Activated T-cell treated with anti-CD3 and anti-CD28 coated beads for 1 hour (primary cell): ENCODE results near the gene DUSP8.
A peak's percentile ranks its signal among the peaks of the same experiment; 100 is the strongest.
"Not testable (repeated sequence)": the region's sequence is repeated elsewhere in the genome, so short reads cannot be mapped to it uniquely, and the experiment has no call there.

Source experiments
- DNase-seq: peaks from one replicate; pipeline ENCODE4 v3.0.0-alpha.2; 2020; ENCODE audit warnings: low read depth

The DUSP8 gene, protein sequence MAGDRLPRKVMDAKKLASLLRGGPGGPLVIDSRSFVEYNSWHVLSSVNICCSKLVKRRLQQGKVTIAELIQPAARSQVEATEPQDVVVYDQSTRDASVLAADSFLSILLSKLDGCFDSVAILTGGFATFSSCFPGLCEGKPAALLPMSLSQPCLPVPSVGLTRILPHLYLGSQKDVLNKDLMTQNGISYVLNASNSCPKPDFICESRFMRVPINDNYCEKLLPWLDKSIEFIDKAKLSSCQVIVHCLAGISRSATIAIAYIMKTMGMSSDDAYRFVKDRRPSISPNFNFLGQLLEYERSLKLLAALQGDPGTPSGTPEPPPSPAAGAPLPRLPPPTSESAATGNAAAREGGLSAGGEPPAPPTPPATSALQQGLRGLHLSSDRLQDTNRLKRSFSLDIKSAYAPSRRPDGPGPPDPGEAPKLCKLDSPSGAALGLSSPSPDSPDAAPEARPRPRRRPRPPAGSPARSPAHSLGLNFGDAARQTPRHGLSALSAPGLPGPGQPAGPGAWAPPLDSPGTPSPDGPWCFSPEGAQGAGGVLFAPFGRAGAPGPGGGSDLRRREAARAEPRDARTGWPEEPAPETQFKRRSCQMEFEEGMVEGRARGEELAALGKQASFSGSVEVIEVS

GRCh38 chr11:1572197-1573076 lies at the start of gene DUSP8:
TSS of gene DUSP8 (minus strand) at chr11:1572271. CDS start at chr11:1565826, 6,445 bp downstream.
- peak; percentile 94 for DNase-seq

DNA sequence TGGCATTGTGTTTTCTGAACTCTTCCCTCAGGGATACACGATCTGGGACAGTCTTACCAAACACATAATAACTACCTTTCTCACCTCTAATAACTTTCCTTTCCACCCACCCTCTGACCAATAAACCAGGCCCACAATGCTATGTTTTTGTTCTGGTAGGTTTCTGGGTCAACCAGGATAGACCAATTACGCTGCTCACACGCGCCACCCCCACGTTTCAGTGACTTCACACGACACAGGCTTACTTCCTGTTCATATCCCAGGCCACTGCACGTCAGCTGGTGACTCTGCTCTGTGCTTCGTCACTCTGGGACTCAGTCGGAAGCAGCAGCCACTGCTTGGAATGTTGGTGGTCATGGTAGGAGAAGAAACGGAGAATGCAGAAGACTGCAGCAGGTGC lies 47.4 kb upstream of the DUSP8 start:
- DNase-seq, result no peak

DNA sequence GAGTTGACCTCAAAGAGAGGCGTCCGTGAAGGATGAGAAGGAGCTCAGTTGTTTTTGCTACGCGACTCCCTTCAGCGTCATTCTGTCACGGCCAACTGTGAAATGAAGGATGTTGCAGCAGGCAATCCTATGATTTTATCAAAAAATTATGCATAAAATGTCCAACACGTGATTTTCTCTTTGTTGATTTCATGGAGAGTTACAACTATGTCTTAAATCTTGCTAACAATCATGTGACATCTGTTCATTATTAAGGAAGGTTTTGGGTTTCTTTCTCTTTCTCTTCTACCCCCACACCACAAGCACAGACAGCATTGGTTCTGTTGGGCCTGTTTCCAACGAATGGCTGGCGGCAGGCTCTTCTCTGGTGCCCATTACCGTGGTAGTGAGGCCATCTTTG lies 46.2 kb upstream of the DUSP8 start:
- DNase-seq, result no peak

GRCh38 chr11:1608363-1608762 lies 36.3 kb upstream of the DUSP8 start, which contains the start of gene KRTAP5-3:
TSS of gene KRTAP5-3 (minus strand) at chr11:1608463. CDS start at chr11:1608385, 78 bp downstream.
- no peak for DNase-seq

DNA sequence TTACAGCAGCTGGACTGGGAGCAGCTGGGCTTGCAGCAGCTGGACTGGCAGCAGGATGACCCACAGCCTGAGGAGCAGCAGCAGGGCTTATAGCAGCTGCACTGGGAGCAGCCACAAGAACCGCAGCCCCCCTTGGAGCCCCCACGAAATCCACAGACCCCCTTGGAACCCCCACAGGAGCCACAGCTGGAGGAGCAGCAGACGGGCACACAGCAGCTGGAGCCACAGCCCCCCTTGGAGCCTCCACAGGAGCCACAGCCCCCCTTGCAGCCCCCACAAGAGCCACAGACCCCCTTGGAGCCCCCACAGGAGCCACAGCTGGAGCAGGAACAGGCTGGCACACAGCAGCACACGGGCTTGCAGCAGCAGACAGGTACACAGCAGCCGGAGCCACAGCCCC lies 35.8 kb upstream of the DUSP8 start:
- not testable (repeated sequence) for DNase-seq

- DNase-seq, result not testable (repeated sequence)
Observed at GRCh38 chr11:1607156-1607845, 35.2 kb upstream of the DUSP8 start.

DNA sequence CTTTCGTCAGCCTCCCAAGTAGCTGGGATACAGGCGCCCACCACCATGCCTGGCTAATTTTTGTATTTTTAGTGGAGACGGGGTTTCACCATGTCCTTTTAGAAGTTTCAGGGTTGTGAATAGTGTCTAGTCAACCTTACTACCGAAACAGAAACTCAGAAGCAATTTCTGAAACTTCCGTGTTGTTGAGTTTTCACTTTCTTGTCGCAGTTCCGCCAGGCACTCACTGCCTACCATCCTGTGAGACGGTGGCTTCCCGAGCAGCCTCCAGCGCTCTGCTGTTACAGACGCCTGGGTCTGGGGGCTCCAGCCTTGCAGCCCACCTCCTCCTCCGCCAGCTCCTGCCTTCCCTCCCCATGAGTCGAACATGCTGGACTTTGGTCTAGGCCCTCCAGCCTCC lies 33.9 kb upstream of the DUSP8 start:
- DNase-seq, result not testable (repeated sequence)

DNA sequence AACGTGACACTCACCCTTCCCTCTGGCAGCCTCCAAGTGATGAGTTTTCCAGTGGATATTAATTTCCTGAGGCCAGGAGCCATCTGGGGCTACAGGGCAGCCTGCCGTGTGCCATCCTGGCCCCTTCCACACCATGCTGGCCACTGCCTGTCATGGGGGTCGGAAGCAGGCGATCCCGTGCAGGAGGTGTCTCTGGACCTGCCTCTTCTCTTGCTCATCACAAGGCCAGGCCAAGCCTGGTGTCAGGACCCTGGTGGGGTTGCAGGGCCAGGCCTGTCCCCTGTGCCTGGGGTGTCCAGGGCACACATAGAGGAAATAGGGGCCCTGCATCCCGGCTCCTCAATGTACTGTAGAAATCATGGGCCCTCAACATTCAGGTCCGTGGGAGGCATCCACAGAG lies 32.6 kb upstream of the DUSP8 start:
- no peak for DNase-seq

GRCh38 chr11:1604181-1604580 lies 32.1 kb upstream of the DUSP8 start:
- no peak for DNase-seq

DNA sequence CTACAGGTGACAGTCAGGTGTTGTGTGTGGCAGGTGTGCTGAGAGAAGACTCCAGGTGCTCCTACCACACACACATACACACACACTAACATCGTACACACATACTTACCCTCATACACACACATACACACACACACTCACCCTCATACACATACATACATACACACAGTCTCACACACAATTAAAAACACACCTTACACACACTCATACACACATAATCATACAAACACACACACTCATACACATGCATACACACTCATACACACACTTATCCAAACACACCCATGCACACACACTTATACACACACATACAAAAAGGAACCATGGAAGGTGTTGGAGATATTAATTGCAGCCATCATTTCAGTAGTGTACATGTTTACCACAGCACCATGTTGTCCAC lies 31.6 kb upstream of the DUSP8 start:
- no peak for DNase-seq

DNA sequence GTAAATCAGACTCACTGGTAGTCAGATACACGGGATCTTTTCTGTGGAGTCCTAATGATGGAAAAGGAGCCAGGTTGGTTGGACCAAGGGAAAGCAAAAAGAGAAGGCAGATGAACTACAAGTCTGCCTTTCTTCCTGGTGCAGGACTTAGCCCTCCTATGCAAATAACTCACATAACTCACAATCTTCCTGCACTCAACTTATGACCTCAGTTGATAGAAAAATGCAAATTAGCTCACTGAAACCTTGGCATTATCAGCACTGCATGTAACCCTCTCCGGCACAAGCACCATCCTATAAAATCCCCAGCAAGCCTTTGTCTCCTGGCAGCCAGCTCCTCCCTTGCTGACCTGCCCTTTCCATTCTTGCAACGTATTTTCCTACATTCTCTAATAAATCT lies 29.6 kb upstream of the DUSP8 start:
- not testable (repeated sequence) for DNase-seq

- no peak for DNase-seq
Observed at GRCh38 chr11:1600626-1601025, 28.6 kb upstream of the DUSP8 start.

- no peak for DNase-seq
Observed at GRCh38 chr11:1598816-1599215, 26.7 kb upstream of the DUSP8 start.

DNA sequence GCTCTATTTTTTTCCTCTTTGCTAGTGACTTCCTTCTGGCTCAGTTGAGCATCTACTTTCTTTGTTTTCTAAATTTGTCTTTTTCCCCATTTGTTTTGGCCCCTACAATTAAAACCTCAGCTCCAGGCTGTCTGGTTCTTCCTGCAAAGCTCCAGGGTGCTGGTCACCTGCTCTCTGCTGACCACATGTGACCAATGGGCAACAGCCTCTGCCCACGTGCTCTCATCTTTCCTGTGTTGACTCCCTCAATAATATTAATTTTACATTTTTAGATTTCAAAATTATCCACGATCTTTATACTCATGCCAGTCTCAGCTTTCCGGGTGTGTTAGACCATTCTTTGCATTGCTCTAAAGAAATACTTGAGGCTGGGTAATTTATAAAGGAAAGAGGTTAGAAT lies 26.3 kb upstream of the DUSP8 start:
- not testable (repeated sequence) for DNase-seq

DNA sequence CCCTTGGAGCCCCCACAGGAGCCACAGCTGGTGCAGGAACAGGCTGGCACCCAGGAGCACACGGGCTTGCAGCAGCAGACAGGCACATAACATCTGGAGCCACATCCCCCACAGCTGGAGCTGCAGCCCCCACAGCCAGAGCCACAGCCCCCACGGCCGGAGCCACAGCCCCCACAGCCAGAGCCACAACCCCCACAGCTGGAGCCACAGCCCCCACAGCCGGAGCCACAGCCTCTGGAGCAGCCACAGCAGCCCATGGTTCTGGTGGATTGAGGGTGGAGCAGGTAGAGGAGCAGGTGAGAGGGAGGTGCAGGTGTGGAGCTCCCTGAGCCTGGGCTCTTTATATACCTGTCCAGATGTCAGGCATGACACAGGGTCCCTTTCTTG lies 25.9 kb upstream of the DUSP8 start, which contains the start of gene KRTAP5-2:
Gene KRTAP5-2 (minus strand): TSS at position 301 of the 387 bp plus-strand sequence. CDS start 44 bp downstream, at position 257.
- DNase-seq, result no peak

GRCh38 chr11:1597331-1597993 lies 25.4 kb upstream of the DUSP8 start:
- DNase-seq, result no peak

- DNase-seq, result not testable (repeated sequence)
Observed at GRCh38 chr11:1596576-1597121, 24.6 kb upstream of the DUSP8 start.

- DNase-seq, result not testable (repeated sequence)
Observed at GRCh38 chr11:1595994-1596575, 24.0 kb upstream of the DUSP8 start.

DNA sequence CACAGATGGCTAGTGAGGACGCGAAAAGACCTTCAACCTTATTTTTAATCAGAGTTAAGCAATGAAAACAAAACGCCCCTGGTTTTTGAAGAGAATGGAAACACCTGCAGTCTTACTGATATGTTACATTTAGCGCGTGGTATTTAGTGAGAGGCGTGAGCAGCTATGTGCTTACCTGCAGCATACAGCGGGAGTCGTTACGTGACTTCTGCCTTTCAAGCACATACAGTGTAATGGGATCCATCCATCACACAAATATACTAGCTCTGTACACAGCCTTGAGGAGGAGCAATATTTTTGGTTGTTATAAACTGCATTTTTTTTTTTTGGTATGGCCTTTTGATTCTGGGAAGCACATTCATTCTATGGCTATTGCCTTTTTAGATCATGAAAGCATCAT lies 20.6 kb upstream of the DUSP8 start:
- no peak for DNase-seq

- DNase-seq, result no peak
Observed at GRCh38 chr11:1589996-1590395, 17.9 kb upstream of the DUSP8 start.
